ENCODE data around the gene HTATIP2. TPM values are rescaled to one million over a fixed set of nuclear protein-coding genes. Genes with fewer than 3 reads are reported as not detected.

The HTATIP2 gene
- total RNA-seq, 4 donors from 2014 or later: 2.7 to 17.8 (median 9.3) TPM

GRCh38 chr11:20387261-20388095 is 24.0 kb downstream of the HTATIP2 start, which contains the start of gene PRMT3:
TSS of gene PRMT3 (plus strand) at chr11:20387716. CDS start at chr11:20387747, 31 bp downstream.
- Histone ChIP-seq H3K27me3 (no peaks in the 10 kb centered on the region), H3K36me3 (no peaks in the 10 kb centered on the region), H3K4me1 (peaks cover 0 to 5% of the 10 kb centered on the region in 2 donors), H3K4me3 (peak within 1 kb of the TSS; percentile 85 to 92), H3K27ac (peak within 1 kb of the TSS; percentile 92 to 93), H3K9me3 (no peaks in the 10 kb centered on the region)
- intact Hi-C loops (cut with DNase I; ENCODE audit: low total_unique reads): no loop called here
- DNase-seq: peak; percentile 93 to 97
- TF ChIP-seq POLR2A (IDR thresholded peaks at IDR 0.05): peak; percentile 80 to 88
- TF ChIP-seq, protein P1, sequence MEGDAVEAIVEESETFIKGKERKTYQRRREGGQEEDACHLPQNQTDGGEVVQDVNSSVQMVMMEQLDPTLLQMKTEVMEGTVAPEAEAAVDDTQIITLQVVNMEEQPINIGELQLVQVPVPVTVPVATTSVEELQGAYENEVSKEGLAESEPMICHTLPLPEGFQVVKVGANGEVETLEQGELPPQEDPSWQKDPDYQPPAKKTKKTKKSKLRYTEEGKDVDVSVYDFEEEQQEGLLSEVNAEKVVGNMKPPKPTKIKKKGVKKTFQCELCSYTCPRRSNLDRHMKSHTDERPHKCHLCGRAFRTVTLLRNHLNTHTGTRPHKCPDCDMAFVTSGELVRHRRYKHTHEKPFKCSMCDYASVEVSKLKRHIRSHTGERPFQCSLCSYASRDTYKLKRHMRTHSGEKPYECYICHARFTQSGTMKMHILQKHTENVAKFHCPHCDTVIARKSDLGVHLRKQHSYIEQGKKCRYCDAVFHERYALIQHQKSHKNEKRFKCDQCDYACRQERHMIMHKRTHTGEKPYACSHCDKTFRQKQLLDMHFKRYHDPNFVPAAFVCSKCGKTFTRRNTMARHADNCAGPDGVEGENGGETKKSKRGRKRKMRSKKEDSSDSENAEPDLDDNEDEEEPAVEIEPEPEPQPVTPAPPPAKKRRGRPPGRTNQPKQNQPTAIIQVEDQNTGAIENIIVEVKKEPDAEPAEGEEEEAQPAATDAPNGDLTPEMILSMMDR (IDR thresholded peaks at IDR 0.05): peak in 3 of 4 experiments; percentile 95 to 99 (median 98)

DNA sequence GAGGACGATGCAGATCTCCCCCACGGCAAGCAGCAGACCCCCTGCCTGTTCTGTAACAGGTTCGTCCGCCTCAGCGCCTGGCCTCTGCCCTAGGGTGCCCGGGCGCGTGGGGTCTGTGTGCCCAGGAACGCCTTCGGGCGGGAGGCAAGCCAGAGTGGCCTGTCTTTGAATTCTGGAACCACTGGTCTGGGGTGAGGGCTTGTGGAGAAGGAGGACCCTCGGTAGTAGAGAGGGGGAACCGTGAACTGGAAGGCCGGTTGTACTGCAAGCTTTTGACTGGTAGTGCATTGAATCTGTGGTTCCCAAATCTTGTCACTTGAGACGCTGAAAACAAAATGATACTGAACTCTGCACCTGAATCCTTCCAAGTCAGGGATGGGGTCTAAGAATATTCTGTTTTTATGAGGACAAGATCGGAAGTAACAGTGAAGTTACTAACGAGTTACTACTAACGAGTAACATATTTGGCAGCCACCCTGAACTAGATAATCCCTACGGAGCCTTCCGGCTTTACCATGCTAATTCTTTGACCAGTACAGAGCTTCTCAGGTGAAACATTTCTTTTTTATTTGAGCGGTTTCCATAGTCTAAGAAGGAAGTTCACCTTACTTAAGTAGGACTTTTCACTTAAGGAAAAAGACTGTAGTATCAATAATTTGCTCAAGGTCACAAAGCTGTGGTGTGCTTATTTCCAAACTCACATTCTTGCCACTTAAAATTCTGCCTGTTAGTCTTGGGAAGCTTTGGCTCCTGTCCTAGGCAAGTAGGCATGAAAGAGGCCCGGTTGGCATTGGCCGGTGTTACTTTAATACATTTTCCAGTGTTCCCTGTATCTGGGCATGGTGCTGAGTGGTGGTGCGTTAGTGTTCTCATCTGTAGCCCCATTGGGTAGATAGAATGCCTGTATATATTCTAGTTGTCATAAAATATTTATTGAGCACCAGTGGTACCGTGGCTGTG is 24.9 kb downstream of the HTATIP2 start:
- Histone ChIP-seq H3K9me3 (no peaks in the 10 kb centered on the region), H3K27ac (peak overlapping the region; percentile 92 to 93), H3K4me1 (peaks cover 0 to 5% of the 10 kb centered on the region in 2 donors), H3K4me3 (peak overlapping the region; percentile 85 to 92), H3K36me3 (no peaks in the 10 kb centered on the region), H3K27me3 (no peaks in the 10 kb centered on the region)
- intact Hi-C loops (cut with DNase I; ENCODE audit: low total_unique reads): no loop called here
- no peak for TF ChIP-seq POLR2A (IDR thresholded peaks at IDR 0.05)
- TF ChIP-seq, protein P1 (IDR thresholded peaks at IDR 0.05): no peak
- DNase-seq: no peak

- no peaks in the 10 kb centered on the region for H3K9me3 ChIP-seq
- no peaks in the 10 kb centered on the region for H3K27me3 ChIP-seq
- H3K27ac ChIP-seq: no peak overlapping the region
- intact Hi-C loops (cut with DNase I; ENCODE audit: low total_unique reads): no loop called here
- no peak for DNase-seq
- no peaks in the 10 kb centered on the region for H3K4me1 ChIP-seq
- H3K36me3 ChIP-seq: no peaks in the 10 kb centered on the region
- no peak overlapping the region for H3K4me3 ChIP-seq
- TF ChIP-seq, protein P1 (IDR thresholded peaks at IDR 0.05): peak in 2 of 4 experiments; percentile 7 to 24
- TF ChIP-seq POLR2A (IDR thresholded peaks at IDR 0.05): no peak
Observed at GRCh38 chr11:20397281-20397680, 33.8 kb downstream of the HTATIP2 start.

DNA sequence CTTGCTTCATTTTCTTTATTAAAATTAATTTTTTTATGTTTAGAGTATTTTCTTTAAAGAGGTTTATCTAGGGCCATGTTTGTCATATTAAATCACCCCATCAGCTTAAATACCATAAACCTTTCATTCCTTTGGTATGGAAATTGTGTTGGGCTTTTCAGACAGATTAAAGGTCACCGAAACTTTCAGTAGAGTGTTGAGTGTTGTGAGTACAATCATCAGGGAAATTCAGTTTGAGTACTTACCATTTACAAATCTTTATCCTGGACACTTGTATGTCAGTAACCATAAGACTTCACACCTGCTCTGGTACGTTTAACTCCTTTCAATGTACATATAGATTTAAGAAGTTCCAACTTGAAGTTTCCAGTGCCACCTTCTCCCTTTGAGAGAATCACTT is 36.0 kb downstream of the HTATIP2 start:
- TF ChIP-seq, protein P1 (IDR thresholded peaks at IDR 0.05): no peak
- TF ChIP-seq POLR2A (IDR thresholded peaks at IDR 0.05): no peak
- Histone ChIP-seq H3K4me1 (no peaks in the 10 kb centered on the region), H3K36me3 (no peaks in the 10 kb centered on the region), H3K27me3 (no peaks in the 10 kb centered on the region), H3K4me3 (no peak overlapping the region), H3K27ac (no peak overlapping the region), H3K9me3 (no peaks in the 10 kb centered on the region)
- intact Hi-C loops (cut with DNase I; ENCODE audit: low total_unique reads): no loop called here
- no peak for DNase-seq

Measured in uterus (tissue), 4 donors.